NT2/D1 (cell line): ENCODE results near the gene PHKB.
"Not testable (repeated sequence)": the region's sequence is repeated elsewhere in the genome, so short reads cannot be mapped to it uniquely, and the experiment has no call there.

Experiments
- DNase-seq: peaks from one replicate; pipeline ENCODE4 v3.0.0-alpha.2; 2011; ENCODE audit warnings: low read depth, low spot score
- H3K27me3 ChIP-seq: 2 replicates; pipeline ENCODE4 v1.6.0; 2011; ENCODE audit warnings: mild to moderate bottlenecking; ENCODE audit not compliant: insufficient read length, insufficient read depth
- H3K36me3 ChIP-seq: 2 replicates; pipeline ENCODE4 v1.6.1; 2011; ENCODE audit warnings: mild to moderate bottlenecking, low read length, mixed read lengths; ENCODE audit not compliant: insufficient read depth, insufficient read length
- H3K4me1 ChIP-seq: 2 replicates; pipeline ENCODE4 v1.5.1; 2011; ENCODE audit not compliant: insufficient read depth, insufficient read length
- H3K4me3 ChIP-seq: 2 replicates; pipeline ENCODE4 v1.5.1; 2011; ENCODE audit warnings: low read depth; ENCODE audit not compliant: insufficient read length
- H3K9ac ChIP-seq: 2 replicates; pipeline ENCODE4 v1.6.0; 2011; ENCODE audit warnings: low read depth; ENCODE audit not compliant: insufficient read length
- H3K9me3 ChIP-seq: 2 replicates; pipeline ENCODE4 v1.5.1; 2011; ENCODE audit warnings: mild to moderate bottlenecking, low read length; ENCODE audit not compliant: insufficient read depth
- SUZ12 ChIP-seq: IDR thresholded peaks from 2 replicates; pipeline ENCODE4 v1.6.1; 2011; ENCODE audit not compliant: insufficient read length, insufficient read depth; ENCODE audit errors: extremely low read depth
- YY1 ChIP-seq: IDR thresholded peaks from 2 replicates; pipeline ENCODE4 v1.6.1; 2011; ENCODE audit not compliant: insufficient read length, insufficient read depth
- ZNF274 ChIP-seq: IDR thresholded peaks from 2 replicates; pipeline ENCODE4 v1.6.1; 2011; ENCODE audit warnings: mild to moderate bottlenecking, low read depth, low read length

The PHKB gene

DNA sequence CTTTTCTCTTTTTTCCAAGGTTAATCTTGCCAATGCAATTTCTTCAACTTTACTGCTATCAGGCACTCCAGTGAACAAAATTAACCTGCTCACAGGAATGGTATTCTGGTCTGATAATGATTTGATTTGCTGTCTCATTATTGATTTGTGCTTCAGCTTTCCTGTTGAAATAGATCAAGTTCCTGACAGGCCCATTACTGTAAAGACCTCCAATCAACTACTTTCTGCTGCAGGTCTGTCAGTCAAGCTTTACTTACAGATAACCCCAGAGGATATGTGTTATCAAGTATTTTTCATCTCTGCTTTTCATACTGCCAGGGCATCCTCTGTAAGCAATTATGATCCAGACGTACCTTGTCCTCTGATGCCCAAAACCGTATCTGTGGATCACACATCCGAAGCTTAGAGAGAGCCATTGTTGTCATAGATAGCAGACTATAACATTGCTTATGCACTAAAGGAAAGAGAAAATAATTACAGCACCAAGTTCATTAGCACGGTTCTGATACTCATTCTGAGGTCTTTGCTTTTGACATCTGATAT, 215.6 kb downstream of the PHKB start:
- H3K4me1 ChIP-seq: no peaks in the 10 kb centered on the region
- no peak for DNase-seq
- H3K9ac ChIP-seq: no peak overlapping the region
- no peaks in the 10 kb centered on the region for H3K27me3 ChIP-seq
- H3K4me3 ChIP-seq: no peak overlapping the region
- TF ChIP-seq ZNF274: no peak
- TF ChIP-seq YY1: no peak
- TF ChIP-seq SUZ12: no peak
- peaks cover 3% of the 10 kb centered on the region for H3K36me3 ChIP-seq
- H3K9me3 ChIP-seq: no peaks in the 10 kb centered on the region

DNA sequence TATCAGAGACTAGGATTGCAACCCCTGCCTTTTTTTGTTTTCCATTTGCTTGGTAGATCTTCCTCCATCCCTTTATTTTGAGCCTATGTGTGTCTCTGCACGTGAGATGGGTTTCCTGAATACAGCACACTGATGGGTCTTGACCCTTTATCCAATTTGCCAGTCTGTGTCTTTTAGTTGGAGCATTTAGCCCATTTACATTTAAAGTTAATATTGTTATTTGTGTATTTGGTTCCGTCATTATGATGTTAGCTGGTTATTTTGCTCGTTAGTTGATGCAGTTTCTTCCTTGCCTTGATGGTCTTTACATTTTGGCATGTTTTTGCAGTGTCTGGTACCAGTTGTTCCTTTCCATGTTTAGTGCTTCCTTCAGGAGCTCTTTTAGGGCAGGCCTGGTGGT, 220.4 kb downstream of the PHKB start:
- H3K9ac ChIP-seq, H3K4me1 ChIP-seq, DNase-seq, H3K36me3 ChIP-seq, H3K27me3 ChIP-seq, H3K4me3 ChIP-seq: not testable (repeated sequence)
- H3K9me3 ChIP-seq: peaks cover 11% of the 10 kb centered on the region; the same call in 1 of the 2 replicates

DNA sequence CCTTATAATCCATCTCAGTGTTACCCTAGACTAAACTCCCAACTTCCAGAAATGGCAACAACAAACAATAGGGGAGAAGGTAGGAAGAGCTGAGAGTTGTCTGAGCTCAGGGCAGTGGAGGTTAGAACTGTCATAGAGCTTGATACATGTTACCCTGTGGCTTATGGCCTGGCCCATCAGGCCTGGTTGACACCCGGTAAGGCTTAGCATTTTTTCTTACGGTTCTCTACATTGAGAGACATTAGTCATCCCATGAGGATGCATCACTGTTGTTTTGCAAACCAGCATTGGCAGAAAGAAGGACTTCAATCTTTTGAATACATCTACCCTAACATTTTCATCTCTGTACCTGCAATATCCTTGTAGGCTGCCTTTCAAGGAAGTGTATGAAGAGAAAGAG, 226.6 kb downstream of the PHKB start:
- TF ChIP-seq SUZ12 (no peak), YY1 (no peak), ZNF274 (no peak)
- no peak overlapping the region for H3K4me3 ChIP-seq
- H3K4me1 ChIP-seq: no peaks in the 10 kb centered on the region
- no peak overlapping the region for H3K9ac ChIP-seq
- no peaks in the 10 kb centered on the region for H3K27me3 ChIP-seq
- no peaks in the 10 kb centered on the region for H3K36me3 ChIP-seq
- peaks cover 11% of the 10 kb centered on the region; the same call in 1 of the 2 replicates for H3K9me3 ChIP-seq
- no peak for DNase-seq

DNA sequence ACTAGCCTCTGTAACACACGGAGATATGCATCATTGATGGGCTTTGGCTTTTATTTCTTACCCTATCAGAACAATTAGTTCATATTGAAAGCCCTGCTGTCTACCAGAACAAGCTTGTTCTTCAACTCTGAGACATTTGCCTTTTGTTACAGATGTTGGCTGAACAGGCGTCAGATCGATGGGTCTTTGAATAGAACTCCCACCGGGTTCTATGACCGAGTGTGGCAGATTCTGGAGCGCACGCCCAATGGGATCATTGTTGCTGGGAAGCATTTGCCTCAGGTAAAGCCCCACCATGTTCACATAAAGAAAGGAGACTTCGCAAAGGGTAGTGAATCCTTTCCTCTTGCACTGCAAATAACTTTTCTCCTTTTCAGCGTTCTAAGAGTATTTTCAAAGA, 232.1 kb downstream of the PHKB start:
- no peak for DNase-seq
- Histone ChIP-seq H3K9me3 (no peaks in the 10 kb centered on the region), H3K36me3 (peaks cover 9% of the 10 kb centered on the region), H3K9ac (no peak overlapping the region), H3K27me3 (no peaks in the 10 kb centered on the region), H3K4me1 (no peaks in the 10 kb centered on the region), H3K4me3 (no peak overlapping the region)
- TF ChIP-seq ZNF274: no peak
- TF ChIP-seq SUZ12: no peak
- TF ChIP-seq YY1: no peak

DNA sequence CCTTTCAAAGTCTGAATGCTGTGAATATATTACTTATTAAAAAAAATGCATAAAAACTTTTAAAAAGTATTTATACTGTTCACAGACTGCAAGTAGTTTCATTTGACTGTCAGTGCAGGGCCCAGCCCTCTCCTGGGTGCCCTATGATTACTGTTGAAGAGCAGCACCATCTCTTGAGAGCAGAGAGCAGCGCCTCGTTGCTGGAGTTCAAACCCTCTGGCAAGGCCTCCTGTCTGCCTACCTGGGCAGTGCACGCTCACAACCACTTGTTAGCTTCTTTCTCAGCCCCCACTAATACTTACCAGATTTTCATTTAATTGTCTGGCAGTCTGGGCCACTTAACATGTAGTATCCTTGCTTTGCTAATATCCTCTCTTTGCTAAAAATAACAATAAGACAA, 233.4 kb downstream of the PHKB start:
- Histone ChIP-seq H3K27me3 (no peaks in the 10 kb centered on the region), H3K9ac (no peak overlapping the region), H3K4me1 (no peaks in the 10 kb centered on the region), H3K4me3 (no peak overlapping the region), H3K9me3 (no peaks in the 10 kb centered on the region), H3K36me3 (peaks cover 13% of the 10 kb centered on the region)
- TF ChIP-seq YY1 (no peak), SUZ12 (no peak), ZNF274 (no peak)
- DNase-seq: no peak

DNA sequence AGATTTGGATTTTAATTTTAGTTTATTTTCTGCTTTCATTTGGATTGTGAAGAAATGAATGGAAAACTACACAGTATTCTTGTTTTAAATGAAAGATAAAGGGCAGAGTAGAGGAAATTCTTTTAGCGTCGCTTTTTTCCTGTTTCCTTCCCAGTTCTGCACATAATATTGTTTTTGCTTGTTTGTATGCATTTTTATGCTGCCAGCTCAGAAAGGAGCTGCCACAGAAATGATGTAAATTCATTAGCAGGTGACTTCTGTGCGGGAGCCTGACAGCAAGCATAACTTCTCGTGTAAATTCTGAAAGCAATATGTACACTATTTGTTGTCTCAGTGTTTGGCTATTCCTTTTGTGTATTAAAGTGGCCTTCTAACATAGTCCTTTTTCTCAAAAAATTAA, 234.6 kb downstream of the PHKB start:
- no peak overlapping the region for H3K4me3 ChIP-seq
- no peaks in the 10 kb centered on the region for H3K4me1 ChIP-seq
- H3K9me3 ChIP-seq: no peaks in the 10 kb centered on the region
- no peak for TF ChIP-seq YY1
- no peak for TF ChIP-seq SUZ12
- TF ChIP-seq ZNF274: no peak
- no peaks in the 10 kb centered on the region for H3K27me3 ChIP-seq
- no peak for DNase-seq
- peaks cover 13% of the 10 kb centered on the region for H3K36me3 ChIP-seq
- no peak overlapping the region for H3K9ac ChIP-seq

DNA sequence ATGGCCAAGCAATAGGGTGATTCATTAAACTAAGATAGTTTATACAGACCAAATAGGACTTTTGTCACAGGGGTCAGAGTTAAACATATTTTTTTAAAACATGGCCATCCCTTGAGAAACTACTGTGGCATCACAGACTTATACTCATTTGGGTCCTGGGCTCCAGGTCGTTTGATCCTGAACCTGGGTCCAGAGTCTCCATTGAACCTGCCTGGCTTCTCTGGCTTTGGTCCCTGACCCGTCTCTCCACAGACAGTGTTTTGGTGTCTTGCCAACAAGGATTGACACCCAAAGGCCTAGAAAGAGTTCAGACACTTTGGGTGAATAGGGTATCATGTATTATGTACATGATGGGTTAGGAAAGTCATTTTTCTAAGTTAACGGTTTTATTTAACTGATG, 236.7 kb downstream of the PHKB start:
- Histone ChIP-seq H3K36me3 (peaks cover 13% of the 10 kb centered on the region), H3K4me3 (no peak overlapping the region), H3K27me3 (no peaks in the 10 kb centered on the region), H3K4me1 (no peaks in the 10 kb centered on the region), H3K9me3 (no peaks in the 10 kb centered on the region), H3K9ac (no peak overlapping the region)
- DNase-seq: no peak
- no peak for TF ChIP-seq YY1
- TF ChIP-seq SUZ12: no peak
- TF ChIP-seq ZNF274: no peak

DNA sequence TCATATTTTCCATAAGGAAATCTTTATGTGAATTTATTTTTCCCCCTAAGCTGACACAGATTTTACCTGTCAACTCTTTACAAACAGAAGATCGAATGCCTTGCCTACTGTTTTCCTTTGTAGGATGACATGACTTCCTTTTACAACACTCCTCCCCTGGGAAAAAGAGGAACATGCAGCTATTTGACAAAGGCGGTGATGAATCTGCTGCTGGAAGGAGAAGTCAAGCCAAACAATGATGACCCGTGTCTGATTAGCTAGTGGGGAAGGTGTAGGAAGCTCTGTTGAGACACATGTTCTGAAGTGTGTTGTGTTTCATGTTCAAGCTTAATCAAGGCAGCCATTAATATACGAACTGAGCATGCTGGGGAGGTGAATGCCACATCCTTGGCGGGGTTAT, 238.0 kb downstream of the PHKB start:
- no peaks in the 10 kb centered on the region for H3K9me3 ChIP-seq
- no peak for DNase-seq
- H3K4me3 ChIP-seq: no peak overlapping the region
- H3K36me3 ChIP-seq: peaks cover 13% of the 10 kb centered on the region
- H3K9ac ChIP-seq: no peak overlapping the region
- H3K4me1 ChIP-seq: no peaks in the 10 kb centered on the region
- H3K27me3 ChIP-seq: no peaks in the 10 kb centered on the region
- no peak for TF ChIP-seq YY1
- TF ChIP-seq SUZ12: no peak
- no peak for TF ChIP-seq ZNF274
